ENCODE data around the gene ABI1.
A peak's percentile ranks its signal among the peaks of the same experiment; 100 is the strongest.
"Not testable (repeated sequence)": the region's sequence is repeated elsewhere in the genome, so short reads cannot be mapped to it uniquely, and the experiment has no call there.

Gene ABI1

GRCh38 chr10:26860443-26861204, at the start of gene ABI1:
Gene ABI1 (minus strand): TSS chr10:26860958. CDS start chr10:26860863, 95 bp downstream.
- H3K4me3 ChIP-seq (ENCODE audit: low read depth, low read length), result peak within 1 kb of the TSS; percentile 95
- no peak for TF ChIP-seq CTCF (IDR thresholded peaks at IDR 0.05; ENCODE audit: insufficient read depth, low read depth, low read length, missing control alignments)
- peak; percentile 99 for DNase-seq (ENCODE audit: low read depth)

GRCh38 chr10:26909753-26910152, 49.0 kb upstream of the ABI1 start:
- TF ChIP-seq CTCF (IDR thresholded peaks at IDR 0.05; ENCODE audit: insufficient read depth, low read depth, low read length, missing control alignments), result no peak
- no peak overlapping the region for H3K4me3 ChIP-seq (ENCODE audit: low read depth, low read length)
- no peak for DNase-seq (ENCODE audit: low read depth)

- not testable (repeated sequence) for DNase-seq (ENCODE audit: low read depth)
These were observed 44.6 kb upstream of the ABI1 start for GRCh38 chr10:26905253-26905781.

GRCh38 chr10:26903431-26904217, 42.9 kb upstream of the ABI1 start:
- no peak overlapping the region for H3K4me3 ChIP-seq (ENCODE audit: low read depth, low read length)
- no peak for DNase-seq (ENCODE audit: low read depth)
- TF ChIP-seq CTCF (IDR thresholded peaks at IDR 0.05; ENCODE audit: insufficient read depth, low read depth, low read length, missing control alignments), result no peak

More at GRCh38 chr10:26905253-26905781, 44.6 kb upstream of the ABI1 start:
- not testable (repeated sequence) for H3K4me3 ChIP-seq (ENCODE audit: low read depth, low read length)

GRCh38 chr10:26892306-26892923, 31.7 kb upstream of the ABI1 start:
- peak; percentile 78 for DNase-seq (ENCODE audit: low read depth)
- H3K4me3 ChIP-seq (ENCODE audit: low read depth, low read length), result not testable (repeated sequence)

- no peak overlapping the region for H3K4me3 ChIP-seq (ENCODE audit: low read depth, low read length)
- TF ChIP-seq CTCF (IDR thresholded peaks at IDR 0.05; ENCODE audit: insufficient read depth, low read depth, low read length, missing control alignments), result peak; percentile 58
These were observed 30.2 kb upstream of the ABI1 start for GRCh38 chr10:26890956-26891355.

GRCh38 chr10:26887611-26888215, 27.0 kb upstream of the ABI1 start:
- DNase-seq (ENCODE audit: low read depth), result no peak
- TF ChIP-seq CTCF (IDR thresholded peaks at IDR 0.05; ENCODE audit: insufficient read depth, low read depth, low read length, missing control alignments), result no peak
- H3K4me3 ChIP-seq (ENCODE audit: low read depth, low read length), result no peak overlapping the region

More at GRCh38 chr10:26890956-26891355, 30.2 kb upstream of the ABI1 start:
- peak; percentile 74 for DNase-seq (ENCODE audit: low read depth)
